Left cardiac atrium (tissue), 4 donors: Measurements from ENCODE around the gene S1PR4. TPM values are rescaled to one million over a fixed set of nuclear protein-coding genes. Genes with fewer than 3 reads are reported as not detected.
"Not testable (repeated sequence)": the region's sequence is repeated elsewhere in the genome, so short reads cannot be mapped to it uniquely, and the experiment has no call there.

Experiments
- ATAC-seq, 2 donors: fragments of 200-7000 bp; cut with Tn5 transposase; one replicate each; pipeline ENCODE4 v1.9.1; 2020; ENCODE audit warnings: mild to moderate bottlenecking in 2 of 2, moderate library complexity in 2 of 2
- DNase-seq: peaks from one replicate; pipeline ENCODE4 v3.0.0-alpha.2; 2020
- intact Hi-C, 2 donors: fragments of 100-400 bp; cut with DNase I; formaldehyde crosslinking; loops; one replicate each; pipeline versions ENCODE4 v1.14.1 to v1.15.1; 2022 to 2023
- total RNA-seq, 2 donors: library from RNA; stranded (reverse); fragmentation: NEBNext Ultra II Directional; extraction: Animal tissue kit (Norgen Biotek cat#: 25700); gene quantifications; one replicate each; pipeline ENCODE4 v1.2.1, GENCODE V29; 2021
- donor health status: DM: no; HTN: yes; CAD: no.
- donor health status: DM: no; HTN: yes; CAD: no; lungs with severe emphysema.
- donor health status: DM: yes; HTN: yes; CAD: no.
- donor health status: Dilated cardiomyopathy.

S1PR4 gene
- total RNA-seq, 2 donors from 2014 or later = 1.5 to 1.6 TPM

- ATAC-seq = no peak
- intact Hi-C loops = no loop called here
- no peak for DNase-seq
Measured at GRCh38 chr19:3206216-3206953, 27.8 kb downstream of the S1PR4 start.

GRCh38 chr19:3207461-3208242, 29.1 kb downstream of the S1PR4 start:
- intact Hi-C loops = no loop called here
- no peak for ATAC-seq
- DNase-seq = peak; percentile 17

DNA sequence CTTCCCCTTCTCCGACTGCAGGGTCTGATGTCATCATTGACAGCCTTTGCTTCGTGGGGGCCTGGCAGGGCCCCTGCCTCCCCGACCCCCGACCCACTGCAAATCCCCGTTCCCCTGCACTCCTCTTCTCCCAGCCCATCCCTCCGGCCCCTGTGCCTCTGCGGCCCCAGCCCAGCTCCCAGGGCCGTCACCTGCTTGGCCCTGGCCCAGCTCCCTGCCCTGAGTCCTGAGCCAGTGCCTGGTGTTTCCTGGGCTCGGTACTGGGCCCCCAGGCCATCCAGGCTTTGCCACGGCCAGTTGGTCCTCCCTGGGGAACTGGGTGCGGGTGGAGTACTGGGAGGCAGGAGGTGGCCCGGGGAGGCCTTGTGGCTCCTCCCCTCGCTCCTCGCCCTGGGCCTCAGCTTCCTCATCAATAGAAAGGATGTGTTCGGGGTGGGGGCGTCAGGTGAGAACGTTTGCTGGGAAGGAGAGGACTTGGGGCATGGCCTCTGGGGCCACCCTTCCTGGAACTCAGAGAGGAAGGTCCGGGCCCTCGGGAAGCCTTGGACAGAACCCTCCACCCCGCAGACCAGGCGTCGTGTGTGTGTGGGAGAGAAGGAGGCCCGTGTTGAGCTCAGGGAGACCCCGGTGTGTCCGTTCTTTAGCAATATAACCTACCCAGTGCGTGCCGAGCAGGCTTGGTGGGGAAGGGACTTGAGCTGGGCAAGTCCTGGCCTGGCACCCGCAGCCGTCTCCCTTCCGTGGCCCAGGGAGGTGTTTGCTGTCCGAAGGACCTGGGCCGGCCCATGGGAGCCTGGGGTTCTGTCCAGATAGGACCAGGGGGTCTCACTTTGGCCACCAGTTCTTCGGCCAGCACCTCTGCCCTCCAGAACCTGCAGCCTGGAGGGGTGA, 30.0 kb downstream of the S1PR4 start:
- ATAC-seq (no peak), DNase-seq (peak; percentile 18)
- intact Hi-C loops = no loop called here

DNA sequence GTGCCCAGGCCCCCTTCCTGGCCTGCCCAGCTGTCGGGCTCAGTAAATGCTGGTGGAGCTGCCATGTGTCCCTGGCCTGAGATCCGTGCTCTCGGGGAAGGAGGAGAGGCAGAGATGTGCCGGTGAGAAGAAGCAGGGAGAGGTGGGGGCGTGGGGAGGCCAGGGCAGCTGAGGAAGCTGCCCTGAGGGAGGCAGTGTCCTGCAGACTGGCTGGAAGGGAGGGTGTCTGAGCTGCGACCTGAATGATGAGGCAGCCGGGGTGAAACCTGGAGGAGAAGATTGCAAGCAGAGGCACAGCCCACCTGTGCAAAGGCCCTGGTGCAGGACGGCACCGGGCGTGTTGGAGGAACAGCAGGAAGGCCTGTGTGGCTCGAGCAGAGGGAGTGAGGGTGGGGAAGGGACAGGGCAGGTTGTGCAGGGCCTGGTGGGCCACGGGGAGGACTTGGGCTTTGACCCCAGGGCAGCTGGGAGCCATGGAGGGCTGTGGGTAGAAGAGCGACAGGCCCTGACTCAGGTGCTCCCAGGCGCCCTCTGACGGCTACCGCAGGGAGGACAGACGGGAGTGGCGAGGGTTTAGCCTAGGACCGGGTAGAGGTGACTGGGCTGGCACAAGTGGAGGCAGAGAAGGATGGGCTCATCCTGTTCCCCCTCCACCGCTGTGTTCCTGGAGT, 31.9 kb downstream of the S1PR4 start:
- intact Hi-C loops = no loop called here
- ATAC-seq (peak; percentile 43 to 74), DNase-seq (peak; percentile 52)

- DNase-seq (no peak), ATAC-seq (no peak)
- intact Hi-C loops = no loop called here
Measured at GRCh38 chr19:3211191-3211590, 32.6 kb downstream of the S1PR4 start.

DNA sequence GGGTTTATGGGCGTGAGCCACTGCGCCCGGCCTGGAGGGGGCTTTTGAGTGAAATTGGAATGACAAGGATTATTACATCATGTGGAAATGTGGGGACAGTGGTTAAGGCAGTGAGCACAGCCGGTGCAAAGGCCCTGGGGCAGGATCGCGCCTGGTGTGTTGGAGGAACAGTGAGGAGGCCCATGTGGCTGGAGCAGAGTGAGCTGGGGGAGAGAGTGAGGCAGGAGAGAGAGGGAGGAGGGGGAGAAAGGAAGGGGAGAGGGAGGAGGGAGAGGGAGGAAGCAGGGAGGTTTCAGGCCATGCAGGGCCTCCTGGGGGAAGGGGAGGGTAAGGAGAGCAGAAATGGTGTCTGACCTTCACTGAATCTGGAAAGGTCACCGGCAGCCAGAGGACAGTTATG, 34.6 kb downstream of the S1PR4 start:
- intact Hi-C loops = no loop called here
- DNase-seq (no peak), ATAC-seq (no peak)

DNA sequence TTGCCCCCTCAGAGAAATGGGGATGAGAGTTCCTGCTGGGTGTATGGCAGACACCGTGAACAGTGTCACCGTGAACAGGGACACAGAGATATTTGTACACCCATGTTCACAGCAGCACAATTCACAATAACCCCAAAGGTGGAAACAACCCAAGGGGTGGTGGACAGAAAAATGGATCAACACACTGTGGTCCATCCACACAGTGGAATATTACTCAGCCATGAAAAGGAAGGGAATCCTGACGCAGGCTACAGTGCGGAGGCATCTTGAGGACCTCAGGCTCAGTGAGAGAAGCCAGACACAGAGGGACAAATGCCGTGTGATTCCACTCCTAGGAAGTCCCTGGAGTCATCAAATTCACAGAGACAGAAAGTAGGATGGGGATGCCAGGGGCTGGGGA, 38.3 kb downstream of the S1PR4 start:
- no peak for DNase-seq
- ATAC-seq = no peak
- intact Hi-C loops = no loop called here

DNA sequence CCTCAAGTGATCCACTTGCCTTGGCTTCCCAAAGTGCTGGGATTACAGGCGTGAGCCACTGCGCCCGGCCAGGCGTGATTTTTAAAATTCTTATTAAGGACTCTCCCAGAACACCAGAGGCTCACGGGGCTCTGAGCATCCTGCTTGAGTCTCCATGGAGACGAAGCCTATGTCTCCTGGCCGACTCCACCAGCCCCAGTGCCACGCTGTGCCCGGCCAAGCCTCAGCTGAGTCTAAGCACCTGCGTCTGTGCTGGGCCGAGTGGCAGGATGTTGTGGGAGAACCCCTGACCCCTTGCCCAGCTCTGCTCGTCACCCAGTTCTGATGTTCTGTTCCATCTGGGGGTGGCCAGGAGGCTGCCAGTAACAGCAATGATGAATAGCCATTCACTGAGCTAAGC, 42.0 kb downstream of the S1PR4 start:
- intact Hi-C loops = loop anchor here in 1 of 2 donors (10.0 kb wide), 1 partner anchor 254 kb away; no protein-coding TSS in a partner anchor
- DNase-seq = no peak
- ATAC-seq = no peak

- not testable (repeated sequence) for DNase-seq, ATAC-seq
- intact Hi-C loops = loop anchor here in 1 of 2 donors (10.0 kb wide), 1 partner anchor 253 kb away; no protein-coding TSS in a partner anchor
Measured at GRCh38 chr19:3221576-3221975, 43.0 kb downstream of the S1PR4 start.

GRCh38 chr19:3222709-3223108, 44.1 kb downstream of the S1PR4 start:
- ATAC-seq = no peak
- DNase-seq = no peak

GRCh38 chr19:3224346-3225168, 46.0 kb downstream of the S1PR4 start, which contains the start of gene CELF5:
Gene CELF5, plus strand, starts transcription at chr19:3224661. Its CDS starts 79 bp downstream, at chr19:3224740.
- ATAC-seq = peak; percentile 72 to 81
- intact Hi-C loops = loop anchor here in 1 of 2 donors (10.0 kb wide), 1 partner anchor 250 kb away; no protein-coding TSS in a partner anchor
- peak; percentile 61 for DNase-seq

More at GRCh38 chr19:3222709-3223108, 44.1 kb downstream of the S1PR4 start:
- intact Hi-C loops = loop anchor here in 1 of 2 donors (10.0 kb wide), 1 partner anchor 252 kb away; no protein-coding TSS in a partner anchor

DNA sequence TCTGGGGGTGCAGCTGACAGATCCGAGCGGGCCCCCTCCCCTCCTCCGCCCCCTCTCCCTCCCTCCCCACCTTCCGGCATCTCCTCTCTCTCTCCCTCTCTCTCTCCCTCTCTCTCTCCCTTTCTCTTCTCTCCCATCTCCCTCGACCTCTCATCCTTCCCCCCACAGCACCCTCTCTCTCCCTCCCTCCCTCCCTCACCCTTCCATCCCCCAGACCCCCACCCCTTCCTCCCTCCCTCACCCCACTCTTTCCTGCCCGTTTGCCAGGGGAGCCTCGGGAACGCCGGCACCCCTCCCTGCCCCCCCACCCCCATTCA, 46.6 kb downstream of the S1PR4 start:
- no peak for DNase-seq
- no peak for ATAC-seq
- intact Hi-C loops = loop anchor here in 1 of 2 donors (10.0 kb wide), 1 partner anchor 250 kb away; no protein-coding TSS in a partner anchor

DNA sequence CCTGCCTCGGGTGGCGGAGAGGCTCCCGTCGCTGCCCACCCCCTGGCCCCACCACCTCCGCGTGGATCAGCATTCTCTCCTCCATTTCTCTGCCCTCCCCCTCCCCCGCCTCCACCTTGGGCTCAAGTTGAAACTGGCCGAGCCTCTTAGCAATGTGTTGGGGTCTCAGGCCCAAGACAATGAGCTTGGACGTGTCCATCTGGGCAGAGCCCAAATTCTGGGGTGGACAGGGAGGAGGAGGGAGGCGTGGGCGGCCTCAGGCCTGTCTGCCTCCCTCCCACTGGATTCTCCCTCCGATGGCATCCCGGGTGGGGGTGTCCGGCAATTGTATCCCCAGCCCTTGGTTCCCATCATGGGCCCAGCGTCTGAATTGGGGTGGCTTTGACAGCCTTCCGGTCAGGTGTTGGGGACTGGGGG, 47.1 kb downstream of the S1PR4 start:
- DNase-seq = no peak
- intact Hi-C loops = loop anchor here in 1 of 2 donors (10.0 kb wide), 1 partner anchor 249 kb away; no protein-coding TSS in a partner anchor
- ATAC-seq = no peak

- ATAC-seq (no peak), DNase-seq (no peak)
- intact Hi-C loops = loop anchor here in 1 of 2 donors (10.0 kb wide), 1 partner anchor 248 kb away; no protein-coding TSS in a partner anchor
Measured at GRCh38 chr19:3227054-3227626, 48.6 kb downstream of the S1PR4 start.

GRCh38 chr19:3229346-3229743, 50.8 kb downstream of the S1PR4 start:
- intact Hi-C loops = loop anchor here in 1 of 2 donors (10.0 kb wide), 1 partner anchor 245 kb away; no protein-coding TSS in a partner anchor
- no peak for ATAC-seq
- DNase-seq = no peak
